ENCODE measurements around the gene B3GNT9. TPM values are rescaled to one million over a fixed set of nuclear protein-coding genes. Genes with fewer than 3 reads are reported as not detected.
A peak's percentile ranks its signal among the peaks of the same experiment; 100 is the strongest.

Gene B3GNT9, protein sequence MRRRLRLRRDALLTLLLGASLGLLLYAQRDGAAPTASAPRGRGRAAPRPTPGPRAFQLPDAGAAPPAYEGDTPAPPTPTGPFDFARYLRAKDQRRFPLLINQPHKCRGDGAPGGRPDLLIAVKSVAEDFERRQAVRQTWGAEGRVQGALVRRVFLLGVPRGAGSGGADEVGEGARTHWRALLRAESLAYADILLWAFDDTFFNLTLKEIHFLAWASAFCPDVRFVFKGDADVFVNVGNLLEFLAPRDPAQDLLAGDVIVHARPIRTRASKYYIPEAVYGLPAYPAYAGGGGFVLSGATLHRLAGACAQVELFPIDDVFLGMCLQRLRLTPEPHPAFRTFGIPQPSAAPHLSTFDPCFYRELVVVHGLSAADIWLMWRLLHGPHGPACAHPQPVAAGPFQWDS
- 1 to 10 TPM; 1.1 to 1.2 TPM for total RNA-seq

DNA sequence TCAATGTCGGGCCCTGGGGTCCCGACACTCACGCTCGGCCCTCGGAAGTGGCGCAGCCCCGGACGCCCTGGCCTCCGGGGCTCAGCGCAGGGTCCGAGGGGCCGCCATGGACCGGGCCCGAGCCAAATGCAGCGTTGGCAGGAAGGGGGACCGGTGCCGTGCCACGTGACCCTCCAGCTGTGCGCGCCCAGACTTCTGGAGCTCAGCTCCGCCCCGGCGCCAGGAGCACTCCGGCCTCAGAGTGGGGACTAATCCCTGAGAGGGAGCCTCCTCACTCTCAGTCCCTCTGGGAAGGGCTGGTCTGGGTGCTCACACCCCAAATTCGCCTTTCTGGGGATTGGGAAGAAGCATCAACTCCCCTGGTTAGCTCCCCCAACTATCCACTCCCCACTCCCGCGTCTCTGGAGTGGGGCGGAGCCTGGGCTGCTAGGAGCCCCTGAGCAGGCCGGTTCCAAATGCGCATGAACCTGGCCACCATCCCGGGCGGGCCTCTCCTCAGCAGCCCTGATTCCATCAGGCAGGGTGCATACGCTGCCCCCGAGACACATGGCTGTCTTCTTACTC, at the start of gene B3GNT9:
B3GNT9 (minus strand) TSS at position 166 of the 564 bp plus-strand sequence. CDS start 513 bp downstream, outside the sequence.
- H3K27ac Mint-ChIP-seq = no peak within 1 kb of the TSS
- H3K4me3 Mint-ChIP-seq = peak within 1 kb of the TSS; percentile 54
- CTCF ChIA-PET = interaction anchor here (0.5 to 8.7 kb wide), 6 partner anchors 9 to 195 kb away, joined by 3 to 163 read pairs (median 3); no protein-coding TSS in a partner anchor
- peaks cover 13% of the 10 kb centered on the region for H3K4me1 Mint-ChIP-seq (ENCODE audit: low read depth)
- intact Hi-C loops (cut with micrococcal nuclease) = loop anchor here (10.0 kb wide), 1 partner anchor 244 kb away; the partner anchor contains the start of gene TPPP3
- no peaks in the 10 kb centered on the region for H3K9me3 Mint-ChIP-seq
- H3K36me3 Mint-ChIP-seq (ENCODE audit: low read depth) = peaks cover 30% of the 10 kb centered on the region
- H3K27me3 Mint-ChIP-seq (ENCODE audit: low read depth) = peaks cover 8% of the 10 kb centered on the region
- no peak for DNase-seq

DNA sequence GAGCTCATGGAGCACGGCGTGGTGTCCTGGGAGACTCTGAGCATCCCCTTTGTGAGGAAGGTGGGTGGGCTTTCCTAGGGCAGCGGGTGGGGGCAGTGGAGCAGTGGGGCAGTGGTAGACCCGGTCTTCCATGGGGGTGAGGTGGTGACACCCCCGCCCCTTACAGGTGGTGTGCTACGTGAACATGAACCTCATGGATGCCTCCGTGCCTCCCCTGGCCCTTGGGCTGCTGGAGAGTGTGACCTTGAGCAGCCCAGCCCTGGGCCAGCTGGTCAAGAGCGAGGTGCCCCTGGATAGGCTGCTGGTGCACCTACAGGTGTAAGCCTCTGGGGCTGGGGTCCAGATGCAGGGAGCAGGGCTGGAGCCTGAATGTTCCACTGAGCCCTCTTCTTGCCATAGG, 49.7 kb upstream of the B3GNT9 start:
- H3K36me3 Mint-ChIP-seq (ENCODE audit: low read depth) = peaks cover 24% of the 10 kb centered on the region
- no peaks in the 10 kb centered on the region for H3K9me3 Mint-ChIP-seq
- CTCF ChIA-PET = interaction anchor here (0.6 kb wide), 2 partner anchors 121 to 148 kb away, joined by 5 to 8 read pairs; no protein-coding TSS in a partner anchor
- intact Hi-C loops (cut with micrococcal nuclease) = no loop called here
- no peak for DNase-seq
- no peaks in the 10 kb centered on the region for H3K27me3 Mint-ChIP-seq (ENCODE audit: low read depth)
- peaks cover 13% of the 10 kb centered on the region for H3K4me1 Mint-ChIP-seq (ENCODE audit: low read depth)
- no peak overlapping the region for H3K27ac Mint-ChIP-seq
- H3K4me3 Mint-ChIP-seq = no peak overlapping the region

DNA sequence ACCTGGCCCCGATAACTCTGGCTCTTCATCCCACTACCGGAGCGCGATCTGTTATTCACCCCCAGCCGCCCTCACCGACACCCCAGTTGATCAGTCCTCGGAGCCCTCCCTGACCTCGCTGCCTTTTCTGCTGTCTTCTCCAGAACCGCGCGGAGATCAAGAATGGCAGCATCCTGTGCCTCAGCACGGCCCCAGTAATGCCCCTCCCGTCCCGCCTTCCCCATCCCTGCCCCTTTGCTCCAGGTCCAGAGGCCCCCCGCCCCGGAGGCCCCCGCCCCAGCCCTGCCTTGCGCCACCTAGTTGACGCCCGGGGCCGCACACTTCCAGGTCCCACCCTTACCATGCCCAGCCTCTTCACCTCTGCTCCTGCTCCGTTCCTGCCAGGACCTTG, 49.0 kb upstream of the B3GNT9 start:
- H3K27me3 Mint-ChIP-seq (ENCODE audit: low read depth) = no peaks in the 10 kb centered on the region
- peaks cover 18% of the 10 kb centered on the region for H3K4me1 Mint-ChIP-seq (ENCODE audit: low read depth)
- no peaks in the 10 kb centered on the region for H3K9me3 Mint-ChIP-seq
- DNase-seq = no peak
- intact Hi-C loops (cut with micrococcal nuclease) = no loop called here
- CTCF ChIA-PET = interaction anchor here (0.6 to 2.9 kb wide), 3 partner anchors 15 to 222 kb away, joined by 3 to 10 read pairs (median 8); no protein-coding TSS in a partner anchor
- peaks cover 26% of the 10 kb centered on the region for H3K36me3 Mint-ChIP-seq (ENCODE audit: low read depth)
- no peak overlapping the region for H3K4me3 Mint-ChIP-seq
- no peak overlapping the region for H3K27ac Mint-ChIP-seq

DNA sequence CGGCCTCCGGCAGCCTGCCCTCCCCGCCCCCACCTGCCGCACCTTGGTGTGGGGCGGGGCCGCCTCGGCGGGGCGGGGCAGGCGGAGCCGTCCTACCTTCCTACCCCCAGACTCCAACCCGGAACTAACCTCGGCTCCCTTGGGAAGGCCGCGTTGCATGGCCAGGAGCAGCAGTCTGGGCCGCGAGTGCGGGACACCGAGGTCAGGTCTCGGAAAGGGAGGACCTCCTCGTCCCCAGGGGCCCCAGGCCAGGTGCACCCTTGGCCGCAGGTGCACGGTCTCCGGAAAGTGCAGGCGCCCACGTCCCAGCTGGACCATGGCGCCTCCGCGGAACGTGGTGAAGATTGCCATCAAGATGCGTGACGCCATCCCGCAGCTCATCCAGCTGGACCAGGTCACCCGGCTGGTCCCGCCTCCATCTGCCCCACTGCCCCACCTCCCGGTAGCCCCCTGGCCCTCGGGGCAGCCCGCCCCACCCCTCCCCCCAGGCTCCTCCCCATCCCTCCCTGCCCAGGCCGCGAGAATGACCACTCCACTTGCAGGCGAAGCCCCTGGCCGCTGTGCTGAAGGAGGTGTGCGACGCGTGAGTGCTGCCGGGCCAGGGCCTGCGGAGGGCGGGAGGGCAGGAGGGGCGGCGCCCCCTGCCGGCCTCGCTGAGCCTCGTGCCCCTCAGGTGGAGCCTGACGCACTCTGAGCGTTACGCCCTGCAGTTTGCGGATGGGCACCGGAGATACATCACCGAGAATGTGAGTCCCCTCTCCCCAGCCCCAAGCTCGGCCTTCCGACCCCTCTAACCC, 48.4 kb upstream of the B3GNT9 start, which contains the start of gene ELMO3:
ELMO3 (plus strand) TSS at position 121 of the 797 bp plus-strand sequence; CDS start at position 317, 196 bp downstream.
- no peak for DNase-seq
- no peaks in the 10 kb centered on the region for H3K27me3 Mint-ChIP-seq (ENCODE audit: low read depth)
- intact Hi-C loops (cut with micrococcal nuclease) = no loop called here
- H3K36me3 Mint-ChIP-seq (ENCODE audit: low read depth) = peaks cover 24% of the 10 kb centered on the region
- no peaks in the 10 kb centered on the region for H3K9me3 Mint-ChIP-seq
- H3K4me1 Mint-ChIP-seq (ENCODE audit: low read depth) = peaks cover 20% of the 10 kb centered on the region
- H3K27ac Mint-ChIP-seq = no peak within 1 kb of the TSS
- CTCF ChIA-PET = interaction anchor here (0.6 to 2.9 kb wide), 3 partner anchors 9 to 223 kb away, joined by 3 to 10 read pairs (median 6); no protein-coding TSS in a partner anchor
- no peak within 1 kb of the TSS for H3K4me3 Mint-ChIP-seq

DNA sequence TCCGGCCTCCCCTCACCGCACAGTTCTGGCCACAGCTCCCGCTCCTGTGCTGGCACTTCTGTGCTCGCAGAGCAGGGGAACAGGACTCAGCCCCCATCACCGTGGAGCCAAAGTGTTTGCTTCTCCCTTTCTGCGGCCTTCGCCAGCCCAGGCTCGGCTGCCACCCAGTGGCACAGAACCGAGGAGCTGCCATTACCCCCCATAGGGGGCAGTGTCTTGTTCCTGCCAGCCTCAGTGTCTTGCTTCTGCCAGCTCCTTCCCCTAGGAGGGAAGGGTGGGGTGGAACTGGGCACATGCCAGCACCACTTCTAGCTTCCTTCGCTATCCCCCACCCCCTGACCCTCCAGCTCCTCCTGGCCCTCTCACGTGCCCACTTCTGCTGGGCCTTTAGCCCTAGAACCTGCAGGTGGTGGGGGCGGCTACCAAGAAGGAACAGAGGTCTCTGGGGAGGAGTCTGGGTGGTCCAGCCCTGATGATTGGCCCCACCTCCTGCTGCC, 47.5 kb upstream of the B3GNT9 start:
- Mint-ChIP-seq H3K36me3 (ENCODE audit: low read depth) (peaks cover 27% of the 10 kb centered on the region), H3K9me3 (no peaks in the 10 kb centered on the region), H3K4me1 (ENCODE audit: low read depth) (peaks cover 29% of the 10 kb centered on the region), H3K27ac (no peak overlapping the region), H3K27me3 (ENCODE audit: low read depth) (no peaks in the 10 kb centered on the region), H3K4me3 (no peak overlapping the region)
- CTCF ChIA-PET = interaction anchor here (0.9 to 2.9 kb wide), 8 partner anchors 8 to 180 kb away, joined by 3 to 10 read pairs (median 4); partner anchors contain the start of gene EXOC3L1
- peak; percentile 33 for DNase-seq
- intact Hi-C loops (cut with micrococcal nuclease) = no loop called here

DNA sequence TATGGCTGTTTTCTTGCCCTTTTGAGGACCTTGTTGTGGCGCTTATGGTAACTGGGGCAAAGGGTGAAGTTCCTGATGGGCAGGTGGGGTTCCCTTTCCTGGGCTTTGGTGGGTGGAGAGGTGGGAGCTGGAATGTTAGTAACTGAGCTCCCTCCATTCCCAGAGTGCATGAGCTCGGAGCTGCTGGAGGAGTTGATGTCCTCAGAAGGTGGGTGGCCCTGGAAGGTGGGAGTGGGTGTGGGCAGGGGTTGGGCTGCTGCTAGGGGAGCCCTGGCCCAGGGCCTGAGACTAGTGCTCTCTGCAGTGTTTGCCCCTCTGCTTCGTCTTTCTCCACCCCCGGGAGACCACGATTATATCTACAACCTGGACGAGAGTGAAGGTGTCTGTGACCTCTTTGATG, 46.9 kb upstream of the B3GNT9 start:
- H3K9me3 Mint-ChIP-seq = no peaks in the 10 kb centered on the region
- peaks cover 29% of the 10 kb centered on the region for H3K36me3 Mint-ChIP-seq (ENCODE audit: low read depth)
- CTCF ChIA-PET = interaction anchor here (0.9 to 2.9 kb wide), 8 partner anchors 7 to 180 kb away, joined by 3 to 10 read pairs (median 4); partner anchors contain the start of gene EXOC3L1
- H3K4me3 Mint-ChIP-seq = no peak overlapping the region
- no peak overlapping the region for H3K27ac Mint-ChIP-seq
- no peaks in the 10 kb centered on the region for H3K27me3 Mint-ChIP-seq (ENCODE audit: low read depth)
- DNase-seq = no peak
- intact Hi-C loops (cut with micrococcal nuclease) = no loop called here
- H3K4me1 Mint-ChIP-seq (ENCODE audit: low read depth) = peaks cover 35% of the 10 kb centered on the region

DNA sequence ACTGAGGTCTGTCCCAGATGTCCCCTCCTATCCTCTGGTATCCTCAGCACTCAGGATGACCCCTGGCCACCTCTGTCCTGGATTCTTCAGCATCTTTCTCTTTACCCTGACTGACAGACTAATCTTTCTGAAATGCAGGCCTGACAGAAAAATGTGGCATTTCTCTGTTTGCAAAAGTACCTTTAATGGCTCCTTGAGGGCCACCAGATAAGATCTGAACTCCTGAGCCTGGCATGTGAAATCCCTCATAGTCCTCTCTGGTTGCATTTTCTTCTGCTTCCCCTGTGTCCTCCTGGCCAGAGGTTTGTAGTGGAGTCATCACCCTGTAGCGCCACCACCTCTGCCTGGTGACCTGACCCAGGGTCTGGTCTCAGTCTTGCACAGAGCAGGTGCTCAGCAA, 46.1 kb upstream of the B3GNT9 start:
- Mint-ChIP-seq H3K27ac (no peak overlapping the region), H3K4me3 (no peak overlapping the region)

DNA sequence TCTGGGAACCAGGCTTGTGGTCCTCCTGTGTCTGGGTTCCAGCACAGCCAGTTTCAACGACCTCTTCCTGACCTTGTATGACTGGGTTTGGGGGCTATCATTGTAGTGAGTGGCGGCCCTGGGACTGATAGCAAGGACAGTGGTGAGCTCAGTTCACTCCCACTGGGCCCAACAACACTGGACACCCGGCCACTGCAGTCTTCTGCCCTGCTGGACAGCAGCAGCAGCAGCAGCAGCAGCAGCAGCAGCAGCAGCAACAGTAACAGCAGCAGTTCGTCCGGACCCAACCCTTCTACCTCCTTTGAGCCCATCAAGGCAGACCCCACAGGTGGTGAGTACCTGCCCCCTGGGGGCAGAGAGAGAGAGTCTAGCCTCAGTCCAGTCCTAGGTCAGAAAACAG, 44.9 kb upstream of the B3GNT9 start:
- H3K27me3 Mint-ChIP-seq (ENCODE audit: low read depth) = no peaks in the 10 kb centered on the region
- CTCF ChIA-PET = interaction anchor here (0.9 kb wide), 1 partner anchor 234 kb away, joined by 3 read pairs; no protein-coding TSS in a partner anchor
- peaks cover 43% of the 10 kb centered on the region for H3K4me1 Mint-ChIP-seq (ENCODE audit: low read depth)
- intact Hi-C loops (cut with micrococcal nuclease) = no loop called here
- H3K9me3 Mint-ChIP-seq = no peaks in the 10 kb centered on the region
- no peak for DNase-seq
- H3K27ac Mint-ChIP-seq = no peak overlapping the region
- H3K36me3 Mint-ChIP-seq (ENCODE audit: low read depth) = peaks cover 28% of the 10 kb centered on the region
- H3K4me3 Mint-ChIP-seq = no peak overlapping the region

More for the DNA sequence above, 46.1 kb upstream of the B3GNT9 start:
- Mint-ChIP-seq H3K4me1 (ENCODE audit: low read depth) (peaks cover 39% of the 10 kb centered on the region), H3K36me3 (ENCODE audit: low read depth) (peaks cover 31% of the 10 kb centered on the region), H3K27me3 (ENCODE audit: low read depth) (no peaks in the 10 kb centered on the region), H3K9me3 (no peaks in the 10 kb centered on the region)
- no peak for DNase-seq
- CTCF ChIA-PET = interaction anchor here (0.9 to 2.9 kb wide), 2 partner anchors 12 to 235 kb away, joined by 3 to 10 read pairs; no protein-coding TSS in a partner anchor
- intact Hi-C loops (cut with micrococcal nuclease) = no loop called here

DNA sequence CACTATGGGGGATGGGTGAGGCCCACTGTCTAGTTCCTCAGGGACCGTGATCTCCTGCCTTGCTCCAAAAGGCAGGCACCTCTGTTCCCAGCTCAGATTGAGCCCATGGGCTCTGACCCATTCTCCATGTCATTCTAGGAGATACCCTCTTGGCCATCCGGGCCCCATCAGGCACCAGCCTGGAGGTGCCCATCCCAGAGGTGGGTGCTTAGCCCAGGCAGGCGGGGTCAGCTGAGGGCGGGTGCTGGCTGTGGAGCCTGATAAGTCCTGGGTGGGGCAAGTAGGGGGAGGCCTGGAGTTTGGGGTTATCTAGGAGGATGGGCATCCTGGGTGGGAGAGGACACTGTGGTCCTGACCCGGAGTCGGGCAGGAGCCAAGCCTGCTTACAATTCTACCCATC, 43.5 kb upstream of the B3GNT9 start:
- CTCF ChIA-PET = interaction anchor here (1.7 kb wide), 1 partner anchor 10 kb away, joined by 6 read pairs; no protein-coding TSS in a partner anchor
- intact Hi-C loops (cut with micrococcal nuclease) = no loop called here
- H3K4me3 Mint-ChIP-seq = peak overlapping the region; percentile 86
- H3K9me3 Mint-ChIP-seq = no peaks in the 10 kb centered on the region
- no peak for DNase-seq
- H3K4me1 Mint-ChIP-seq (ENCODE audit: low read depth) = peaks cover 43% of the 10 kb centered on the region
- H3K27ac Mint-ChIP-seq = no peak overlapping the region
- H3K27me3 Mint-ChIP-seq (ENCODE audit: low read depth) = no peaks in the 10 kb centered on the region
- H3K36me3 Mint-ChIP-seq (ENCODE audit: low read depth) = peaks cover 25% of the 10 kb centered on the region

DNA sequence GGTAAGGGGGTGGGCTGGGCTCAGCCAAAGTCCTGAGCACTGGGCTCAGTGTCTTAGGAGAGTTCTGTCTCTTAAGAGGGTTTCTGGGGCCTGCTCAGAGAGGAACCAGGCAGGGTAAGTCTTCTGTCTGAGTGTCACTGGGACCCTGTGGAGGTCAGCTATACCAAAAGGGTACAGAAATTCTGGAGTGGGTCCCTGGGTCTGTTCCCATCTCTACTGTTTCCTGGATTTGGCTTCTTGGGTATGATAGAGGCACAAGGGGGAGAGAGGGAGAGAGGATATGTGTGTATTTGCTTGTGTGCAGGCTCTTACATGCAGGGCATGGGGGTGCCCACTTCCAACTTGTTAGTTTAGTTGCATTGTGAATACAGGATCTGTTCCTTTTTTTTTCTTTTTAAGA, 42.7 kb upstream of the B3GNT9 start:
- peak overlapping the region; percentile 86 for H3K4me3 Mint-ChIP-seq

DNA sequence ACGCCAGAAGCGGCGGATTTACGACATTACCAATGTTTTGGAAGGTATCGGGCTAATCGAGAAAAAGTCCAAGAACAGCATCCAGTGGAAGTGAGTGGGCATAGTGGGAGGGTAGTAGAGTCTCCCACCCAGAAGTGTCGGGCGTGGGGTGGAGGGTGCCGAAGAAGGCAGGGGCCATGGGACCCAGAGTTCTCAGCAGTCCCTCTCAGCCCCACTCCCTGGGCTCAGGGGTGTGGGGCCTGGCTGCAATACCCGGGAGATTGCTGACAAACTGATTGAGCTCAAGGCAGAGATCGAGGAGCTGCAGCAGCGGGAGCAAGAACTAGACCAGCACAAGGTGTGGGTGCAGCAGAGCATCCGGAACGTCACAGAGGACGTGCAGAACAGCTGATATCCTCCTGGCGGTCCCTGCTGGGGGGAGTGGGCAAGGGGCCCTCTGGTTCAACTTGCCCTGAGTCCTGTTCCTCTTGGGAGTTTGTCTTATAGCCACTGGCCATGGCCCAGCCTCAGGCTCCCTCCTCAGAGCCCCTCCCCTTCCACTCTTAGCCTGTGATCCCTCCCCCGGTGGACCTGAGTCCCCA, 42.1 kb upstream of the B3GNT9 start:
- Mint-ChIP-seq H3K9me3 (no peaks in the 10 kb centered on the region), H3K27me3 (ENCODE audit: low read depth) (no peaks in the 10 kb centered on the region), H3K4me1 (ENCODE audit: low read depth) (peaks cover 43% of the 10 kb centered on the region), H3K27ac (peak overlapping the region; percentile 69), H3K36me3 (ENCODE audit: low read depth) (peaks cover 22% of the 10 kb centered on the region), H3K4me3 (peak overlapping the region; percentile 86)
- DNase-seq = no peak
- CTCF ChIA-PET = interaction anchor here (1.0 to 1.2 kb wide), 3 partner anchors 86 to 216 kb away, joined by 3 read pairs; no protein-coding TSS in a partner anchor
- intact Hi-C loops (cut with micrococcal nuclease) = loop anchor here (1.0 kb wide), 4 partner anchors 10 to 51 kb away; partner anchors contain the start of genes MATCAP1 and TMEM208

More for the DNA sequence above, 42.7 kb upstream of the B3GNT9 start:
- peaks cover 25% of the 10 kb centered on the region for H3K36me3 Mint-ChIP-seq (ENCODE audit: low read depth)
- H3K27me3 Mint-ChIP-seq (ENCODE audit: low read depth) = no peaks in the 10 kb centered on the region
- H3K9me3 Mint-ChIP-seq = no peaks in the 10 kb centered on the region
- intact Hi-C loops (cut with micrococcal nuclease) = no loop called here
- peaks cover 43% of the 10 kb centered on the region for H3K4me1 Mint-ChIP-seq (ENCODE audit: low read depth)
- CTCF ChIA-PET = interaction anchor here (0.6 to 1.7 kb wide), 3 partner anchors 9 to 216 kb away, joined by 3 to 6 read pairs (median 3); no protein-coding TSS in a partner anchor
- no peak overlapping the region for H3K27ac Mint-ChIP-seq
- DNase-seq = no peak
